SU-DHL-6 (cell line): ENCODE data around the gene PPP1R13B.

Source experiments
- CTCF ChIP-seq: fragments of 200-600 bp; sonication (generic); IDR thresholded peaks from one replicate; pipeline ENCODE4 v1.5.1; 2017; ENCODE audit warnings: antibody characterized with exemption, mild to moderate bottlenecking, low read length, moderate library complexity; ENCODE audit not compliant: insufficient read depth, poor library complexity, severe bottlenecking
- EZH2phosphoT487 ChIP-seq: fragments of 200-600 bp; sonication (generic), shearing (Covaris generic); conservative IDR thresholded peaks from 2 replicates; pipeline ENCODE4 v1.6.1; 2018; ENCODE audit warnings: mild to moderate bottlenecking, antibody characterized with exemption, low read length, moderate library complexity, mixed read lengths

DNA sequence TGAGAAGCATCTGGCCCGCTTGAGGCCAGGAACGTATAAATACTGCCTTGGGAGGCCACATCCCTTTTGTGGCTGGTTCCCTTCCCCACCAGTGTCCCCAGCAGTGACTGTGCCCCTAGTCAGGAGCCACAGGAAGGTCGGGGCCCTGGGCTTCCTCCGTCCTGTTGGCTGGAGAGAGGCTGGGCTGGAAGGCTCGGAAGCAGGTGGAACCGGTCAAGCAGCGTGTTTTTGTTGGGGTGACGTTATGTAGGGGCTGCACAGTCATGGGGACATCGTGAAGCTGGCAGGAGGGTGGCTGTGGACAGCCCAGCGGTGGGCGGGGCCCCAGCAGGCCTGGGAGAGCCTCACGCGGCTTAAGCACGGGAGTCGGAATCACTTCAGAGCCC, 142.3 kb downstream of the PPP1R13B start:
- TF ChIP-seq CTCF (no peak), EZH2phosphoT487 (no peak)
